ELF-1 (cell line): ENCODE data around the gene ADGRA1.

Experiments
- DNase-seq: peaks from one replicate; pipeline ENCODE4 v3.0.0-alpha.2; 2016; ENCODE audit warnings: low read depth, low spot score

The ADGRA1 gene

GRCh38 chr10:133075346-133076137, 12.2 kb upstream of the ADGRA1 start:
- DNase-seq: no peak

GRCh38 chr10:133076274-133077038, 11.3 kb upstream of the ADGRA1 start:
- DNase-seq: no peak

GRCh38 chr10:133079836-133080682, 7.7 kb upstream of the ADGRA1 start:
- peak; percentile 82 for DNase-seq

- DNase-seq: no peak
Observed at GRCh38 chr10:133080683-133081040, 7.1 kb upstream of the ADGRA1 start.

GRCh38 chr10:133081636-133082035, 6.1 kb upstream of the ADGRA1 start:
- DNase-seq: no peak

- peak; percentile 43 for DNase-seq
Observed at GRCh38 chr10:133082685-133083421, 4.9 kb upstream of the ADGRA1 start.

- no peak for DNase-seq
Observed at GRCh38 chr10:133083422-133084100, 4.2 kb upstream of the ADGRA1 start.

GRCh38 chr10:133084491-133084890, 3.2 kb upstream of the ADGRA1 start:
- DNase-seq: no peak

GRCh38 chr10:133085251-133086125, 2.2 kb upstream of the ADGRA1 start:
- no peak for DNase-seq

GRCh38 chr10:133086247-133086646, 1.5 kb upstream of the ADGRA1 start:
- no peak for DNase-seq

GRCh38 chr10:133087045-133087678, 562 bp upstream of the ADGRA1 start:
- DNase-seq: no peak

- no peak for DNase-seq
Observed at GRCh38 chr10:133088179-133088955, 643 bp downstream of the ADGRA1 start.

GRCh38 chr10:133088956-133089800, 1.5 kb downstream of the ADGRA1 start:
- peak; percentile 47 for DNase-seq

- DNase-seq: no peak
Observed at GRCh38 chr10:133090101-133090500, 2.4 kb downstream of the ADGRA1 start.

GRCh38 chr10:133090654-133091053, 2.9 kb downstream of the ADGRA1 start:
- DNase-seq: no peak

- DNase-seq: no peak
Observed at GRCh38 chr10:133091316-133091715, 3.6 kb downstream of the ADGRA1 start.

GRCh38 chr10:133093291-133093690, 5.6 kb downstream of the ADGRA1 start:
- no peak for DNase-seq

GRCh38 chr10:133094286-133094685, 6.6 kb downstream of the ADGRA1 start:
- DNase-seq: no peak
